ENCODE results near the gene PHKA2. TPM values are rescaled to one million over a fixed set of nuclear protein-coding genes. Genes with fewer than 3 reads are reported as not detected.

Gene PHKA2
- total and polyA plus RNA-seq, 2 of the 4 experiments (the other 2 are of a cell fraction) = 10.0 to 21.5 TPM

- in situ Hi-C loops (cut with MboI; ENCODE audit: low sequenced_read_pairs) = no loop called here
- no peak overlapping the region for H3K4ac ChIP-seq (ENCODE audit: low read depth, low read length)
- H3K4me2 ChIP-seq (ENCODE audit: low read depth, low read length) = no peak overlapping the region
- H3K23ac ChIP-seq (ENCODE audit: low read depth, low read length) = no peak overlapping the region
- no peaks in the 10 kb centered on the region; the same call in 1 of the 2 replicates for H3K27me3 ChIP-seq (ENCODE audit: control insufficient read depth, insufficient read depth, low read length)
- intact Hi-C loops (cut with micrococcal nuclease) = no loop called here
- H2BK5ac ChIP-seq (ENCODE audit: low read depth, low read length, poor library complexity, severe bottlenecking) = no peak overlapping the region
- dilution Hi-C loops (cut with HindIII; ENCODE audit: low sequenced_read_pairs, unreplicated experiment) = no loop called here
- ChIA-PET CTCF (no interaction called here), POLR2A (ENCODE audit: unreplicated experiment) (no interaction called here)
- H2BK120ac ChIP-seq (ENCODE audit: low read depth, low read length) = no peak overlapping the region
- H3K14ac ChIP-seq (replicated peaks; ENCODE audit: low read depth, low read length) = no peak overlapping the region
- no peak overlapping the region for H3K56ac ChIP-seq (ENCODE audit: extremely low read depth, insufficient read depth, low read length)
- no peak overlapping the region for H4K8ac ChIP-seq (ENCODE audit: low read depth in 2 of 2, low read length in 2 of 2)
- H3K18ac ChIP-seq (ENCODE audit: low read depth, low read length) = no peak overlapping the region
- H3K79me1 ChIP-seq (ENCODE audit: low read depth in 1 of 2, low read length in 2 of 2) = no peaks in the 10 kb centered on the region
- DNase-seq = no peak
- no peak overlapping the region for H2AK9ac ChIP-seq (replicated peaks; ENCODE audit: low read depth, low read length, poor library complexity)
- no peak for ATAC-seq (ENCODE audit: low read depth)
- no peak overlapping the region for H2BK20ac ChIP-seq (ENCODE audit: low read depth, low read length)
- H3K36me3 ChIP-seq (ENCODE audit: control insufficient read depth, insufficient read depth, low read length) = no peaks in the 10 kb centered on the region
- no peak overlapping the region for H3K27ac ChIP-seq (ENCODE audit: insufficient read depth, low read length)
- no TSS peak for BruUV-seq (replicated peaks)
- peak overlapping the region; percentile 11 for H2AFZ ChIP-seq (replicated peaks; ENCODE audit: low read length, poor library complexity)
- no CpG with 5 or more reads among the region's 12 CpGs for WGBS, 2 experiments (ENCODE audit: extremely low coverage in 2 of 2, insufficient read length in 1 of 2)
- no peaks in the 10 kb centered on the region for H3K9me1 ChIP-seq (ENCODE audit: insufficient read depth, low read length)
- H3K4me3 ChIP-seq (ENCODE audit: insufficient read depth, low read depth, low read length) = no peak overlapping the region
- H3K9me3 ChIP-seq (ENCODE audit: control insufficient read depth, insufficient read depth, low read length) = no peaks in the 10 kb centered on the region
- H3K9ac ChIP-seq (ENCODE audit: low read depth, low read length) = no peak overlapping the region
- peaks cover 2% of the 10 kb centered on the region; the same call in 1 of the 2 replicates for H3K4me1 ChIP-seq (ENCODE audit: control insufficient read depth, insufficient read depth, low read length)
- no peak overlapping the region for H2BK15ac ChIP-seq (ENCODE audit: low read depth, low read length)
- no peak overlapping the region for H2AK5ac ChIP-seq (ENCODE audit: low read depth, low read length)
- TF ChIP-seq NFE2L2 (IDR thresholded peaks at IDR 0.05; ENCODE audit: low read depth, low read length) = no peak
- no peak for TF ChIP-seq BHLHE40 (IDR thresholded peaks at IDR 0.05; ENCODE audit: low read depth, low read length)
- TF ChIP-seq MAZ (IDR thresholded peaks at IDR 0.05; ENCODE audit: borderline replicate concordance, low read depth, low read length) = no peak
- no peak for TF ChIP-seq CHD1 (IDR thresholded peaks at IDR 0.05; ENCODE audit: low read depth, low read length)
- TF ChIP-seq RFX5 (IDR thresholded peaks at IDR 0.05; ENCODE audit: low read depth, low read length) = no peak
- no peak for TF ChIP-seq MAFK (IDR thresholded peaks at IDR 0.05; ENCODE audit: low read depth, low read length)
- TF ChIP-seq RAD21 (IDR thresholded peaks at IDR 0.05; ENCODE audit: low read length) = no peak
- TF ChIP-seq ELK1 (IDR thresholded peaks at IDR 0.05; ENCODE audit: borderline replicate concordance, low read depth, low read length) = no peak
- TF ChIP-seq CTCF (conservative IDR thresholded peaks at IDR 0.05; ENCODE audit: low read depth, low read length) = no peak
- no peak for TF ChIP-seq CEBPB (IDR thresholded peaks at IDR 0.05; ENCODE audit: low read depth, low read length)
- no peak for TF ChIP-seq MXI1 (IDR thresholded peaks at IDR 0.05; ENCODE audit: borderline replicate concordance, low read depth, low read length)
- TF ChIP-seq POLR2A (IDR thresholded peaks at IDR 0.05; ENCODE audit: low read depth, low read length) = no peak
- no peak for TF ChIP-seq FOS (IDR thresholded peaks at IDR 0.05; ENCODE audit: low read depth, low read length)
- no peak for TF ChIP-seq USF2 (IDR thresholded peaks at IDR 0.05; ENCODE audit: low read depth, low read length)
- no peak for TF ChIP-seq RCOR1 (IDR thresholded peaks at IDR 0.05; ENCODE audit: insufficient replicate concordance, low read length)
- no peak for TF ChIP-seq SMC3 (IDR thresholded peaks at IDR 0.05; ENCODE audit: low read depth, low read length)
- H4K5ac ChIP-seq (ENCODE audit: low read depth, low read length) = no peak overlapping the region
- H4K20me1 ChIP-seq (ENCODE audit: insufficient read depth, low read length) = no peaks in the 10 kb centered on the region
- no peak overlapping the region for H4K91ac ChIP-seq (ENCODE audit: insufficient read depth, low read depth, low read length)
Measured at GRCh38 chrX:18871970-18872369, 111.9 kb downstream of the PHKA2 start.
